NCI-H2196 (cell line): ENCODE results near the gene ZDHHC19.
"Not testable (repeated sequence)": the region's sequence is repeated elsewhere in the genome, so short reads cannot be mapped to it uniquely, and the experiment has no call there.

Experiments used
- DNase-seq: peaks from one replicate; lab custom pipeline; 2025; ENCODE audit not compliant: unreplicated experiment; lab: John Stamatoyannopoulos, UW

Gene ZDHHC19

DNA sequence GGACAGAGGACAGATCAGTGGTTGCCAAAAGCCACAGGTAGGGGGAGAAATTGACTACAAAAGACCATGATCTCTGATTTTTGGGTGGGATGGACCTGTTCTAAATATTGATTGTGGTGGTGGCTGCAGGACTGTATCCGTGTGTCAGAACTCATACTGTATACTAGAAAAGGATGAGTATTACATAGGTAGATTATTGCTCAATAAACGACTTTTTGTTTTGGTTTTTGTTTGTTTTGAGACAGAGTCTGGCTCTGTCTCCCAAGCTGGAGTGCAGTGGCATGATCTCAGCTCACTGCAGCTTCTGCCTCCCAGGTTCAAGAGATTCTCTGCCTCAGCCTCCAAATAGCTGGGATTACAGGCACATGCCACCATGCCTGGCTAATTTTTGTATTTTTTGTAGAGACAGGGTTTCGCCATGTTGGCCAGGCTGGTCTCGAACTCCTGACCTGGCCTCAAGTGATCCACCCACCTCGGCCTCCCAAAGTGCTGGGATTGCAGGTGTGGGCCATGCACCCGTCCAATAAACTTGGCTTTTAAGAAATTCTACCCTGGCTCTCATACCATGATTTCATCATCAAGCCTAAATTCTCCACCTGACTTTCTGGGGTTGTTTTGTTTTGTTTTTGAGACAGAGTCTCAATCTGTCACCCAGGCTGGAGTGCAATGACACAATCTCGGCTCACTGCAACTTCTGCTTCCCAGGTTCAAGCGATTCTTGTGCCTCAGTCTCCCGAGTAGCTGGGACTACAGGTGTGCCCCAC, 5.6 kb downstream of the ZDHHC19 start:
- DNase-seq = not testable (repeated sequence)

DNA sequence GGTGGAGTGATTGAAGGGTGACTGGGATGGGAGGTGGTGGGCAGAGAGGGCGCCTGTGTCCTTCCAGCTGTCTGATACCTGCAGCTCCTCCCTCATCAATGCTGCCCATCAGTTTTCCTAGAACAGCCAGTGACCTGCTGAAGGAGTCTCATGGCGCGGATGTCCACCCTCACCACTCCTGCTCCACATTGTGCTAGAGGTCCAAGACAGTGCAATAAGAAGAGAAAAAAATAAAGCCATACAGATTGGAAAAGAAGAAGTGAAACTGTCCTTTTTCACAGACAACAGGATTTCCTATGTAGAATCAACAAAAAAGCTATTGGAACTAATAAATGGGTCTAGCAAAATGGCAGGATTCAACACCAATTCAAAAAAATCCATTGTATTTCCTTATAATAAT, 7.4 kb downstream of the ZDHHC19 start:
- no peak for DNase-seq

DNA sequence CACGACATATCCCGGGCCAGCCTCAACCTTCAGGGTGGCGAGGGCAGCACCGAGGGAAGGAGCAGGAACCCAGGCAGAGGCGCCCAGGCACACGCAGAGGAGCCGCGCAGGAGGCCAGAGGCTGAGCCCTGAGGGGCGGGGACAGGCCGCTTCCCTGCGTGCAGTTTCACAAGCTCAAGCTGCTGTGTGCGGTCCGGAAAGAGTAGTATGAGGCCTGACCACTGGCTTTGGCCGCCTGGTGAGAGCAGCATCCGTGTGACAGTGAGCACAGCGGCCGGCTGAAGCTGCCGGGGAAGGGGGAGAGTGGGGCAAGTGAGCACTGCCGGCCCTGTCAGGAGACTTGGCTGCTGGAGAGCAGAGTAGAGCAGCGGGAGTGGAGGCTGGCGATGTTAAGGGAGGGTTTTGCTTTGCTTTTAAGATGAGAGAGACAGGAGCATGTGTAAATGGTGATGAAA, 8.7 kb downstream of the ZDHHC19 start:
- no peak for DNase-seq

DNA sequence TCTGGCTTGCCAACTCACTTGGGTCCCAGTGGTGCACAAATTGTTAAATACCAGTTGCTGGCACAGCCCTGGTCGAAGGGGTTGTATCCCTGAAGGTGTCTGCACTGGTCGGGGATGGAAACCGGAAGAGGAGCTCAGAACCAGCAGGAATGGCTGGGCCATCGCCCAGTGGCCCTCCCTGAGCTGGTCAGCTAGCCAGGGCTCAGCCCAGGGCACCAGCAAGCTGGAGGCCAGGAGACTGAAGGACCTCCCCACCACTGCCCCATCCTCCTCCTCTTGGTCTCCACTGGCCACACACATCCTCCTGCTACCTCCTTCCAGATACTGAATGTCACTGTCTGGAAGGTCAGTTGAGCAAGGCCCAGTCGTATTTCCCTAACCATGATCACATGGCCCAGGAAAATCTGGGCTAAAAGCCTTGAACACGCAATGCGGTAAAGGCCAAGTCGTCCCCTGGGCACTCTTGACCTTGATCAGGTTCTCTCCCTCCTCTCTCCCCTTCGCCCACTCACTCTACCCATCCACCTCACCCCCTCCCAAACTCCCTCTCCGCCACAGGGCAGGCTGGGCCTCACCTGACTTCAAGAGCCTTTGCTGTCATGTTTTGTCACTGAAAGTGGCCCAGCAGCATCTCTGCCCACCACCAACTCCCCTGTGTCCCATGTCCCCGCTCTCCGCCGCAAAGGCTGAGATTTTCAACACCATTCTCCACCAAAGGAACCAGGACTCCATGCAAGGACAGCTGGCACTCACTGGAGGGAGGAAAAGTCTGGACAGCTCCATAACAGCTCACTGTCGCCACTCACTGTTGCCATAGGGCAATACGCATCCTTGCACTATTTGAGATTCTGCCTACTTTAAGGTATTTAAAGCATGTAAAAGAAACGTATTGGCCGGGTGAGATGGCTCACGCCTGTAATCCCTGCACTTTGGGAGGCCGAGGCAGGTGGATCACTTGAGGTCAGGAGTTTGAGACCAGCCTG, 12.1 kb downstream of the ZDHHC19 start:
- DNase-seq = peak; percentile 62

DNA sequence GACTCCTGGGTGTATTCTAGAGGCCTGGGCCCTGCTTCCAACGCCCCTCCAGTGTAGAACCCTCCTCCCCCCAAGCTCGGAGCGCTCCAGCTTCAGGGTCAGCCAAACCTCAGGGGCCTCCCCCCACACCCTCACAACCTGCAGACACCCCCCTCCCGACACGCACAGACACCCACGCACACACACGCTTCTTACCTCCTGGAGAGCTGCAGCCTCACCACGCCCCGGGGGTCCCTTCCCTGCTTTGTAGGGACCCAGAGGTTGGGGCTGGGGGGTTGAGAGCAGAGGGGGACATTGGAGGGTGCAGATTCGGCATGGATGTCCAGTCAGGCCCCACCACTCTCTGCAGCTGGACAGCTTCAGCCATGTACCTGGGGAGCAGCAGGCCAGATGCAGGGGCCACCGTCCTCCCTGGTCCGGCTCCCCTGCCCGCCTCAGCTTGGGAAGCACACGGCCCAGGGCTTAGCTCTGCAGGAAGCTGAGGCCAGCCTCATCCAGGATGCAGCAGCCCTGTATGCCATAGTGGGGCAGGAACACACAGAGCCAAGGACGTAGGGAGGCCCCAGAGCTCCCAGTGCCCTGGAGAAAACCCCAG, 13.0 kb downstream of the ZDHHC19 start:
- no peak for DNase-seq

DNA sequence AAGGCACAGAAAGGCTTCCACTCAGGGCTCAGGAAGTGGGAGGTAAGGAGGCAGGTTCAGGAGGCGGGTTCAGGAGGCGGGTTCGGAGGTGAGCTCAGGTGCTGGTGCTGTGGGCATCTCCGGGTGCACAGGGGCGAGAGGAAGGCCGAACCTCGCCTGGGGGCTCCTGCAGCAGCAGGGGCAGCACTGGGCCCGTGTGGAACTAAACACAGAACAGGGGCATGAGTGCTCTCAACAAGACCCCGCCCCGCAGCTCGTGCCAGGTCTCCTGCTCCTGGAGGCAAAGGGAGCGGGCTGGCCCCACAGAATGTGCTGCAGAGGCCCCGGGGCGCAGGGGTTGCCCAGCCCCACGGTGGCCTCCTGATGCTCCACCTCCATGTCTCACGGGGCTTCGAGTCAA, 13.7 kb downstream of the ZDHHC19 start:
- no peak for DNase-seq

DNA sequence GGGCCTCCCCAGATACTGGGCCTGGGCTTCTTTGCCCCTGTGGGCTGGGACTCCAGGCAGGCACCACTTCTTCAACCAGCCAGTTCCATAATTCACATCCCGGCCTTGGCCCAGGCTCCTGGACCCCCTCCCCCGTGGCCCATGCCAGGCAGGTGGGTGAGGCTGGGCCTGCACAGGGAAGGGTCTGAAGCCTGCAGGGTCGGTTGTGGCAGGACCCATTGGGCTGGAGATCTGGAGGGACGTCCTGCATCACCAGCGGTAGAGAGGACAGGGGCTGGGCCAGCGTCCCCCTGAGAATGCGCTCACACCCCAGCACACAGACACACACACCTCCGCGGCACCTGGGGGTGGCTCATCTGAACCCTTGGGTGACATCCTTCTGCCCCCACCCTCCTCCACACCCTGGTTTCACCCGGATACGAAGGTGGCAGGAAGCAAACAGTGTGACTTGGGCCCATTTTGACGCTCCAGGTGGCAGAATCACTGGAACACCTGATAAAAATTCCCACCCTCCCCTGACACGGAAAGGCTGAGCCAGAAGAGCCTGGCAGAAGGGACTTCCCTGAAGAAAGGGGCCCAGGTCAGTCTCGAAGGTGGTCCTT, 15.4 kb downstream of the ZDHHC19 start:
- DNase-seq = no peak

DNA sequence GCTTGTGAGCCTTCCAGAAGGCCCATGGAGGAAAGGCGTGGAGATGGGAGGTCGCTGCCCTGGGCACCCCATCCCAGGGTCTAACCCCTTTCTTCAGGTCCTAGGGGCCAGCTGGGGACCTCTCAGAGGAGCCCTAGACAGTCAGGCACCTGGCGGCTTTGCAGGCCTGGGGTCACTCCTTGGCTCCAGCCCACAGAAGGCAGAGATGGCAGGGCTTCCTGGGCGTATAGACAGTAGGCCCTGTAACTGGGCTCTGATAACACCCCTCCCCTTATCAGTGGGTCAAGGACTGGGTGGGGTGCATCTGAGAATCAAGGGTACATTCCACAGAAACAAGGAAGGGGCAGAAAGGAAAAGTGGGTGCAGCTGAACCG, 16.7 kb downstream of the ZDHHC19 start:
- no peak for DNase-seq

DNA sequence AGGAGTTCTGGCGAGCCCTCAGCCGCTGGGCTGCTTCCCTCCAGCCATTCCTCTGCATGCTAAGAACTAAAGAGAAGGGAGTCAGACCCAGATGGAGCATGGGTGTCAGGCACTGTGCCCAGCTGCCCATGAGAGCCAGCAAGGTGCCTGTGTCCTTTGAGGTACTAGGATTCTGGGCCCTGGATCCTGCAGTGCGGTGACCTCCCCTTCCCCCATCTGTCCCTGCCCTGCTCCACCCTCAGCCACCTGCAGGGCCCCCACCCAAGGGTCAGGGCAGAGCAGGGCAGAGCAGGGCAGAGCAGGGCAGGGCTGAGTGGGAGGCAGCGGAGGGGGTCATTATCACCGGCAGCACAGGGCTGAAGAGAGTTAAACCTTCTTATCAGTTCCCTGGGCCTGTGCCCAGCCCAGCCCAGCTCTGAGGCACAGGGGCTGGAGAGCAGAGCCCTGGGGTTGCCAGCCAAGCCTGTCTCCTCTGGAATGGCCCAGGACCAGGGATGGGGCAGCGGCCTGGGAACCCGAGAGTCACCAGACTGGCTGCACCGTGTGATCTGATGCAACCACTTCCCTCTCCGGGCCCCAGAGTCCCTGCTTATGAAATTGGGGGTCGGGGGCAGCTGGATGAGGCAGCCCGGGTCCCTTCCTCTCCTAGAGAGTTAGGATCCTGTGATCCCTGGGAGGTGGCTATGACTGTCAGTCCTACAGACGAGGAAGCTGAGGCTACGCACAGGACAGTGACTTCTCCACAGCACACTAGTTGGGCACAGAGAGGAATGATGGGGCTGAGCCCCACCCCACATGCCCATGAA, 17.3 kb downstream of the ZDHHC19 start:
- no peak for DNase-seq

DNA sequence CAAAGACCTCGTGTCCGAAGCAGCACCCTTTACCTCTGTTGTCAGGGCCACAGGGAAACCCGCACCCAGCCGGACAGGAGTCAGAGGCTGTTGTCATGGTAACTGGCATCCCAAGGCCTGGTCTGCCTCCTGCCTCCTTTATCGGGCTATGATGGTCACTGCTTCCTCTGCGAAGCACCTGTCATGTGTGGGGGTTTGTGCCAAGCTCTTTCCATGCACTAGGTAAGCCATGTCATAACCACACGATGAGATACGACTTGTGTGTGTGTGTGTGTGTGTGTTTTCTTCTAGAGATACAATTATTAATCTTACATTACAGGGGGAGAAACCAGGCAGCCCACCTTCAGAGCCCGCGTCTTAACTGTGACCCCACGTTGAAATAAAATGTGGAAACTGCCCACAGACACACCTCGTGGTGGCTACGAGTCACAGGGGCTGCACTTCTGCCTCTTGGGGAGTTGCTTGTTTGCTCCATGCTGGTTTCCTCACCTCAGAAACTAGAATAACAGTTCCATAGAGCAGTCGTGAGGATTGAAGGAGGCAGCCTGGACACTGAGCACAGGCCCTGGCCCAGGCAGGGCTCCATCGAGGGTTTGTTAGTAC, 18.0 kb downstream of the ZDHHC19 start:
- peak; percentile 61 for DNase-seq

DNA sequence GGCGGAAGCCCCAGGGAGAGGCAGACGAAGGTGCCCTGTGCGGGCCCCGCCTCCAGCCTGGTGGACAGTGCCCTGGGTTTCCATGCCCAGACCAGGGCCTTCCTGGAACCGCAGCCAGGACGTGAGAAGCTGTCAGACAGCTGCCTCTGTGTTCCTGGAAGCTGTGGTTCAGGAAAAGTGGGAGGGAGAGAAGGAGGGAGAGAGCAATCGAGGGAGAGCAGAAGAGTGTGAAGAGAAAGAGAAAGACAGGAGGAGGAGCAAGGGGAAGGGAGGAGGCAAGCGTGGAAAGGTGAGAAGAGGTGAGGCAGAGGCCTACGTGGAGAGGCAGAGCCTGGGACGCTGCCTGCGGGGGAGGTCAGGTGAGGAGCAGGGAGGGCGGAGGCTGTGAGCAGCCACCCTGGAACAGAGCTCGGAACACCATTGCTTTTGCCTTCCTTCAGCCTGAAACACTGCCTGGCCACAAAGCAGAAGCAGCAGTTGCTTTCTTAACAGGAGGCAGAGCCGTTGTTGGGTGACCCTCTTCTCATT, 18.6 kb downstream of the ZDHHC19 start:
- peak; percentile 61 for DNase-seq

DNA sequence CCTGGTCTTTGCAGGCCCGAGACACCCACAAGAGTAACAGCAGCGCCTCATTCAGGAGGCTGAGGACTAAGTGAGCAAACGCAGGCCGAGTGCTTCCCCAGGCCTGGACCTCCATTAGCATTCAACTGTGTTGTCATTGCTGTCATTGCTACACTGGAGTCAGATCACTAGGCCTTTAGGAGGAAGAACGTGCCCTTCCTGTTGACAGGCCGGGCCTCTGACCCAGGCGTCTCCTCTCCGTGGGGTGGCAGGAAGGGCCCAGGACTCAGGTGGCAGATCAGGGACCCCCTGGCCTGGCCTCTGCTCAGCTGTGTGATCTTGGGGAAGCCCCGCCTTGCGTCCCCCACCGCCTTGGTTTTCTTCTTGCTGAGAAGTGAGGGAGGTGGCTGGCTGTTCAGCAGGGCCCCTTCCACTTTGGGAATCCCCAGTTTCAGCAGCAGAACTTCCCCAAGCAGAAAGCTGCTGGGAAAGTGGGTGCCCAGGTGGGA, 19.1 kb downstream of the ZDHHC19 start:
- DNase-seq = no peak

DNA sequence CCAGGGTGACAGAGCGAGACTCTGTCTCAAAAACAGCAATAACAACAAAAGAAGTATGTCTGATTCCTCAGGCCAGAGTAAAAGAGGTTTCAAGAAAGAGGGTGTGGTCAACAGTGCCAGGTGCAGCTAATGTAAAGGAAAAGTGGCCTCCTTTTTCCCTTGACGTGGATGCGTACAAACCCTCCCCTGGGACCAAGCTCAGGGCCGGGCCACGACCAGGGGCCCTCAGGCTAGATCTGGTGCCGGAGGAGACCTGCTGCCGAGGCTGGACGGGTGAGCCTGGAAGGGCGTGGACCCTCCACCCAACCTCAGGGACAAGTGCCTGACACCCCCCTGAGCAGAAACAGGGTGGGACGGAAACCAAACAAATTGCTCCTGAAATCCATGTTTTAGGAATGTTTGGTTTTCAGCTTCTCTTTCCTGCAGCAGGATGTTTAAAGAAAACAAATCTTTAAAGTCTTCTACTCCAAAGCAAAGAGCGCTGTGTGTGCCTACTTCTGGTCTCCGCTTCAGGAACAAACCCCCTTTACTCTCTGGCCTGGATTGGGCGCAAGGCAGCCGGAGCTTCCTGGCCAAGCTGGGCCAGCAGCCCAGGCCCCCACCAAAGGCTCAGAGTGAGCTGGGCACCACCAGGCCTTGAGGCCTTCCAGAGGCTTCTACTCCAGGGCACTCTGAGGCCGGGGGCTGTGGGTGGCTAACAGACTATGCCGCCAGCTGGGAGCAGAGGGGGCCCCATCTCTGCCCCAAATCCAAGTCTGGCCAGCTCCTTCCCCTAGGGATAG, 21.4 kb downstream of the ZDHHC19 start:
- no peak for DNase-seq

DNA sequence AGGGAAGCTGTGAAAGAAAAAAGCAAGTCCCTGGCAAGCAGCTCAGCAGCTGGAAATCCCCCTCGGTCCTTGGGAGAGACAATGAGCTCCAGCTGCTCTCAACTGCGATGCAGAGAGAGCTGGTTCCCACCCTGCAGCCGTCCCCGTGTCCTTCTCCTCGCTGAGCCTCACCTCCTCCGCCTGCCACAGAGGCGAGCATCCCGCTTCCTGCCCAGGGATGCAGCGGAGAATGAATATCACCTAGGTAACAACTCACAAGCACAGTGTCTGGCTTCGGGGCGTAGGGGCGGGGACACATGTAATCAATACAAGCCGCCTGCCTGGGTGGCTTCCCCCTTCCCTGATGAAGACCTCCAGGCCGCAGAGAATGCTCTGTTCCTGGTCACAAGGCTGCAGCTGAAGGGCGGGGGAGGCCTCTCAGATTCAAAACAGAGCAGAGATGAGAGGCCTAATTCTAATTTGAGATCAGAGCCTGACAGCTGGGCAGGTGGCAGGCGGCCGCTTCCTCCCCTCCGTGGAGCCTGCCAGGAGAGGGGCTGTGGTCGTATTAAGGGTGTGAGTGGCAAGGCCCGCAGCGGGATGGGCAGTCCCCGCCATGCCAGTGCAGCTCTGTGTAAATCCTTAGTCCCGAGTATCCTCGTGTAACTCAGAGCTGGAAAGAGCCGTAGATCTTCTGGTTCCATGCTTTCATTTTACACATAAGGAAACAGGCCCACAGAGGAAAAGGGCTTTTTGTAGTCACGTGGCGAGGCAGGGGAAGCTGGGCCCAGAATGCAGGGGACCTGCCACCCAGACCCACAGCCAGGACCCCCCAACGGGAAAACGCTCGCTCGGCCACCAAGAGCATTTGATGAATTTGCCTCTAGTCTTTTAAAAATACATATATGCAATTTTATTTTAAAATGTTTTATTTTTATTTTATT, 24.3 kb downstream of the ZDHHC19 start:
- peak; percentile 74 for DNase-seq

DNA sequence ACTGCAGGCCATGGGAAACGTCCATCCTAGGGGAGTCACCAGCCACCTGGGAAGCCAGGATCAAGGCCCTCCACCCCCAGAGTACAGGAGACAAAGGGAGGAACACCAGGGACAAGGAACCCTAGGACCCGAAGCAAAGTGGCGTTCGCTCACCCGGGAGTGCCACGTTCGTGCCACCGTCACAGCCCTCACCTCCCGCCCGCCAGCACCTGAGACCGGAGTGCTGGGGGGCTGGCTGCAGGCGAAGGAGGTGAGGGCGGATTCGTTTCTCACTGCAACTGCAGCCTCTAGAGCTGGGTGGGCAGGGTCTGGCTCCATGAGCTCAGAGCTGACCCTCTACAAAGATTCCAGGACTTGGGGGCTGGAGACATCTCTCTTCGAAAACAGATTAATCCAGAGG, 26.3 kb downstream of the ZDHHC19 start:
- DNase-seq = no peak

DNA sequence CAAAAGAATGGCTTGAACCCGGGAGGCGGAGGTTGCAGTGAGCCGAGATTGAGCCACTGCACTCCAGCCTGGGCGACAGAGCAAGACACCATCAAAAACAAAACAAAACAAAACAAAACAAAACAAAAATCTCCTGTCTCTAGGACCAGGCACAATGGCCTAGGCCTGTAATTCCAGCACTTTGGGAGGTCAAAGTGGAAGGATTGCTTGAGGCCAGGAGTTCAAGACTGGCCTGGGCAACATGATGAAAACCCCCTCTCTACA, 27.1 kb downstream of the ZDHHC19 start:
- DNase-seq = not testable (repeated sequence)

DNA sequence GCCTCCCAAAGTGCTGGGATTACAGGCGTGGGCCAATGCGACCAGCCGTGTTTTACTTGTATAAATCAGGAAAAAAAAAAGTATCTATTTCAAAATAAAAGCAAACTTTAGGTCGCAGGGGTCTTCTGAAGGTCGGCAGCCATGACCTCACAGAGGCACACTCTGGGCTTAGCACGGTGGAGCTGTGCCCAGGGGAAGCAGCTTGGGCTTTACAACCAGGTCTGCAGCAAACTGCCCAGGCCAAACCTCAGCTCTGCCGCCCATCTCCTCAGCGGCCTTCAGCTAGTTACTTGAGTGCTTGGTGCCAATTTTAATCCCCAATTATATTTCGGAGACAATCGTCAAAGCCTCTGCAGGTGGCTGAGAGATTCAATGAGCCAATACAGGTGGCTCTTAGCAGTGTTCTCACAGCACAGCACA, 30.1 kb downstream of the ZDHHC19 start:
- peak; percentile 46 for DNase-seq

DNA sequence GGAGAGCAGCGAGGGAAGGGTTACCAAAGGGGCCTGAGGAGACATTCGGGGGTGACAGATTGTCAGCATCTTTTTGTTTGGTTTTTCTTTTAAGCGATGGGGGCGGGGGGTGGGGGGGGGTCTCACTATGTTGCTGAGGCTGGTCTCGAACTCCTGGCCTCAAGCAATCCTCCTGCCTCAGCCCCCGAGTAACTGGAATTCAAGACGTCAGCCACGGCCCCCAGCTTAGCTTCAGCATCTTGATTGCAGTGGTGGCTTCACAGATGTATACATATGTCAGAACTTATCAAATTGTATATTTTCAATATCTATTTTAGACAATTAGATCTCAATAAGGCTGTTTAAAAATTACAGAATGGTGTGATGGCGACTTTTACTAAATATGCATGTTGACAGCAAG, 30.9 kb downstream of the ZDHHC19 start:
- no peak for DNase-seq
